Left renal pelvis (tissue), 4 donors: ENCODE results near the gene USP49. TPM values are rescaled to one million over a fixed set of nuclear protein-coding genes. Genes with fewer than 3 reads are reported as not detected.
"Not testable (repeated sequence)": the region's sequence is repeated elsewhere in the genome, so short reads cannot be mapped to it uniquely, and the experiment has no call there.

ENCODE experiments used
- DNase-seq, 4 donors: peaks; one replicate each; pipeline ENCODE4 v3.0.0-alpha.2; 2013; ENCODE audit warnings: low read depth in 4 of 4, low spot score in 3 of 4
- polyA plus RNA-seq, 4 donors: library from polyadenylated mRNA; unstranded; fragments of 120-200 nt; gene quantifications; one replicate each; pipeline ENCODE4 v1.2.1, GENCODE V29; 2013; ENCODE audit not compliant: insufficient read length in 4 of 4

The USP49 gene
- polyA plus RNA-seq, 4 donors = 11.4 to 15.3 (median 11.9) TPM

DNA sequence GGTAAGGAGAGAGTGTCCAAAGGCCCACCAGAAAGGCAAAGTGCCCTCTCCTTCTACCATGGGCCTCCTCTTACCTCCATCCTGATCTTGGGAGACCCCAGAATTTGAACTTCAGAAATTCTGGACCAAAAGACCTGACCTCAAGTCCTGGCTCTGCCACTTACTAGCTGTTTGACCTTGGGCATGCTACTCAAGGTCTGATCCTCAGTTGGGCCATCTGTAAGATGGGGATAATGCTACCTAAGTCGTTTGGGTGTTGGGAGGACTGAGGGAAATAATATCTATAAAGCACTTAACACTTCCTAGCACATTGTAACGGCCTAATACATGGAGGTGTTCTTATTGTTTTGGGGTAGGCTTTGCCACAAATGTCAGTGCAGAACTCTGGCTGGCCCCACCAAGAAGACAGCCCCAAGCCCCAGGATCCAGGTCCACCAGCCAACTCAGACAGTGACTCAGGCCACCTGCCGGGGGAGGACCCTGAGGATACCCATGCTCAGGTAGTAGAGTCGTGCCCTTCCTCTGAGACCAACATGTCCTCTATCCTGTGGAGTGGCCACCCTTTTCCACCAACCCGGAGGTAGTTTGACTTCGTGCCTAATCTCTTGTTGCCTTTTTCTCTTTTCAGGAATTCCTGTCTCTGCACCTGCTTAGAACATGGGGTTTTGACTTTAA, 111.9 kb downstream of the USP49 start:
- DNase-seq = no peak

- no peak for DNase-seq
These were observed 113.8 kb downstream of the USP49 start for GRCh38 chr6:41781366-41781730.

GRCh38 chr6:41780551-41781365, 114.4 kb downstream of the USP49 start, which contains the start of gene PRICKLE4:
Gene PRICKLE4, plus strand, starts transcription at chr6:41780782. Its CDS starts 2,692 bp downstream, at chr6:41783474.
- DNase-seq = no peak

DNA sequence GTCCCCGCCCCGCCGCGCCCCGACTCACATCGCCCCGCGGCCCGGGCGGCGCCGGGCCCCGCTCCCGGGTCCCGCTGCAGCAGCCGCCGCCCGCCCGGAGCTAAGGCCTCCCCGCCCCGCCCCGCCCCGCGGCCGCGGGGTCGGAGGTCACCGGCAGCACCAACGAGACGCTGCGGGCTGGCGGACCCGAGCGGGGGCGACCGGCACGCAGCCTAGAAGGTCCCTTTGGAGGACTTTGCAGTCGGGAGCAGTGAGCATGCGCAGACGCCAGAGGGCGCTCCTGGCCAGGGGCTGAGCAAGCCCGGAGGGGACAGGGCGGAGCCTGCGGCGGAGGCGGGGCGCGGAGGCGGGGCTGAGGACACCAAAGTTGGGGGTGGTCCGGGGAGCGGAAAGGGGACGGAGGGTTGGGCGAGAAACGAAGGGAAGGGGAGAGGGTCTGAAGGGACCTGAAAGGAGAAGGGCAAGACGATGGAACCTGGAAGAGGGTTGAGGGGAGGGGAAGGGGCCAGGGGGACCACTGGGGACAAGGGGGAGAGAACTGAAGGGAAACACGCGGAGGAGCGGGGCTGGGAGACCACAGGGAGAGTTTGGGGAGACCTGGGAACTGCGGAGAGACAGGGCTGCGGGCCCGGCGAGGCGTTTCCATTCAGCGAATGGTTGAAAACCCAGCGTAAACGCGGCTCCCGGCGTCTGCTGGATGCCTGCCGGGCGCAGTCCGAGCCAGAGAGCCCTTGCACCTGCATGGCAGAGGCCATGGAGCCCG, 115.2 kb downstream of the USP49 start, which contains the start of gene FRS3:
TSS of gene FRS3 (minus strand) at position 113 of the 763 bp plus-strand sequence. CDS start 2,913 bp downstream, outside the sequence.
- DNase-seq = peak; percentile 90 to 94 (median 91)

- DNase-seq = no peak
These were observed 115.8 kb downstream of the USP49 start for GRCh38 chr6:41779336-41779735.

- DNase-seq = no peak
These were observed 116.3 kb downstream of the USP49 start for GRCh38 chr6:41778895-41779294.

DNA sequence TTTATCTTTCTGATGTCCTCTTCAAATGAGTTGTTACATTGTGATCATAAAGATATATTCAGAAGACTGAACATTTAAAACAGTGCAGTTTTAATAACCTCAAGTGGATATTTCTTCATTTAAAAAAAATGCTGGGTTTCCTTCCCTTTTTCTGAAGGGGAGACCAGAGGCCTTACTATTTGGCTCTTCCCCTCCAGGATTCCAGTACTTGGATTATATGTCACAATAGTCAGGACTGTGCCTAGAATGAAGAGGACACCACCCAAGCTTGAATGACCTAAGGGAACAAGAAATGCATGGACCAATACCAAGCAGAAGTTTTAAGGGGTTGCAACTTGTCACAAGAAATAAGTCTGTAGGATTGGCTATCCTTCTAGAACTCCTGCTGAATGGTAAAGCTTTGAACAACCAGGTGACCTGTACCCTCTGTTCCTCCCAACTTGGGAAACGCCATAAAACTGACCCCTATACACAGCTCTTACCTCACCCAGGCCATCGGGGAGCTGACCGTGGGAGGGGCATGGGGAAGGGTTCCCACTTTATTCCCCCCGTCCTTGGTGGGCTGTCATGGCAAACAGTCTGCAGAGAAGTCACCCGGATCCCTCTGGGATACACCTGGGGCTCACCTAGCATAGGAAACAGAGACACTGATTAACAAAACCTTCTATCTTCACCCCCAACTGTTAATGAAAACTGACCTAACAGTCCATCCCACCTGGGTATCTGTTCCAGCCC, 117.5 kb downstream of the USP49 start:
- DNase-seq = no peak

DNA sequence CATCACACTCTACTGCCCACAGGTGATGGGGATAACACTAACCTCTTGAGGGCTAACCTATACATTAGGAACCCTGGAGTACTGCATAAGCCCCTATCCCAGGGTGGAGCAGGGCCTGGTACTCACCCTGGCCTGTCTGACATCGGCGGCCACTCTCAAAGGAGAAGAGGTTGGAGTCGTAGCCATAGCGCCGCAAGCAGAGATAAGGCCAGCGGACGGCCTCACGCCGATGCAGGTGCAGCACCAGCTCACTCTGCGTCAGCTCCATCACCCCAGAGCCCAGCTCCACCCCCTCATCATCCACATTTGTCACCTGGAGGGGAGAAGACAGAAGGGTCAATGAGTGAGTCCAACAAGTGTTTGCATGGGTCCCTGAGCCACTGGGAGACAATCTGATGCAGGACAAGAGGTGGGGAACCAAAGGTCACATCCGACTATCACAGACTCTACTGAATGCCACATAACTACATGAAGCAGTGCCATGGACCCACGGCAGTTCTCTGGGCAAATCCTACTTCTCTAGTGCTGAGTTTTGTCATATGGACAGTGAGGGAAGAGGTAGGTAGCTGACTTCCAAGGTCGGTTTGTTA, 119.8 kb downstream of the USP49 start:
- DNase-seq = no peak

DNA sequence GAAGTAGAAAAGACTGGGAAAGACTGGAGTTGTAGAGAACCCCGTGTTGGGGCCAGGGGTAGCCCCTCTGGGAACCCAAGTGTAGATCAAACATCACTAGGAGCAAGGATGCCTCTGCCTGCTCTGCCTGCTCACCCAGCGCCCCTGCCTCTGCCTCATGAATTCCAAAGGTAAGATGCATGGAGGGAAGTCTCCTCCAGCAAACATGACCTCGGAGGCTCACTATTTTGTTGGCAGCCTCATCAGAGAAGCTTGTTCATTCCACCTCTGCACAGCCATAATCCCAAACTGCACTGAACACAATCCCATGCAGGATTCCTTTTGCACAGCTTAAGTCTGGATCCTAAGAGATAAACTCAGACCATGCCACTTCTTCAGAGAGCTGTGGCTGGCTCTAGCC, 120.3 kb downstream of the USP49 start:
- DNase-seq = no peak

- no peak for DNase-seq
These were observed 123.9 kb downstream of the USP49 start for GRCh38 chr6:41771058-41771983.

DNA sequence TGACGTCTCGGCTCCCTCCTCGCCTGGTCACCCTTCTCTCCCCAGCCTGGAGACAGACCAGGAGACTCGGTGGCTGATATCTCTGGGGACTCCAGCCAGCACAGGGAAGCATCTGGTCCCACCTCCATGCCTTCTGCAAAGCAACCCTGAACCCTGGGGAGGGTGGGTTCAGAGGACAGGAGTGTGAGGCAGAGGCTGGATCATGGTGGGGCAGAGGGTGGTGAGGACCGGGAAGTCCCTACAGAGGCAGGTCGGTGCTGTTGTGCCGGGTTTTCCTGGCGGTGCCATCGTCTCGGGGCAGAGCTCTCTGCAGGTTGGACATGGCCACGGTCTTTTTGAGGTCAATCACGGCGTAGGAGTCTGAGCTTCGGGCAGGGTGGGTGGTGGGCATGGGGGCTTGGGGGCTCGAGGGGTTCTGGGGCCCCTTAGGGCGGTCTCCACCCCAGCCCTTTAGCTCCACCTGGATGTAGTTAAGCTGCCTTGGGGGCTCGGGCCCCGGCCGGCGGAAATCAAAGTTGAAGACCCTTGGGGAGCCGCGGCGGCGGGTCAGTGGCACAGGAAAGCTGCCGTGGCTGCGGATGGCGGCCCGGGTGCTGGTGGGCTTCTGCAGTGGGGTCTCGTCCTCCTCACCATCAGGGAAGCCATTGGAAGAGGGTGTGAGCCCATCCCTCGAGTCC, 124.7 kb downstream of the USP49 start:
- no peak for DNase-seq

GRCh38 chr6:41769376-41769775, 125.8 kb downstream of the USP49 start:
- DNase-seq = no peak

DNA sequence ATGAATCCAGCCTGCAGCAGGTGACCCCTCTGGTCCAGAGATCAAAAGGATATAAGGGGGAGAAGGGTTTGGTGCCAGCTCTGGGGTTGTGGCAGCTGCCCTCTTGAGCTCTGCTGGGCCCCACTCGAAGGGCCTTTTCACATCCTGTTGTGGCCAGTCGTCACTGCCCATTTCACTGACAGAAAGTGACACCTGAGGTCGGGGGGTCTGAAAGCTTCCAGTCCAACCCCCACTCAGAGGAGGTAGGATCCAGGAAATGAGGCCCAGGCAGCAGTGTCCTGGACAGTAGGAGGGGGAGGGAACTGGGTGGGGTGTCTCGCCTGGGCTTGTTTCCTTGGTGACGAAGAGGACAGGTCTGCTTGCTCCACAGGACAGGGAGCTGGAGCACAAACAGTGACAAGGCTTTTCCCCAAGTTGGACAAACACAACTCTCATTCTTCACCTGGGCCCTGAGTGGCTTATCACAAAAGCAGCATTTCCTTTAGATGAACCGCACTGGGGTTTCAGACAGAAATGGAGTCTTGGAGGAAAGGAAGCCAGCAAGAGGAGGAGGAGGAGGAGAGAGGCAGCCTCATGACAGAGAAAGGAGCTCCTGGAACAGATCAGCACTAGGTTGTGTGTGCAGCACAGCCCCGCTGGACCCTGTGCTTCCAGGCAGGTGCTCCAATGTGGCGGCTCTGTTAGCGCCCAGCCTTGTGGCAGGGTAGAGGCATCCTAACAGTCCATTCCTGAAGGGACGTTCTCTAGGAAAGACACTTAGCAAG, 126.4 kb downstream of the USP49 start:
- DNase-seq = no peak

GRCh38 chr6:41767112-41767833, 127.9 kb downstream of the USP49 start:
- DNase-seq = no peak

- DNase-seq = not testable (repeated sequence)
These were observed 129.0 kb downstream of the USP49 start for GRCh38 chr6:41766043-41766664.

DNA sequence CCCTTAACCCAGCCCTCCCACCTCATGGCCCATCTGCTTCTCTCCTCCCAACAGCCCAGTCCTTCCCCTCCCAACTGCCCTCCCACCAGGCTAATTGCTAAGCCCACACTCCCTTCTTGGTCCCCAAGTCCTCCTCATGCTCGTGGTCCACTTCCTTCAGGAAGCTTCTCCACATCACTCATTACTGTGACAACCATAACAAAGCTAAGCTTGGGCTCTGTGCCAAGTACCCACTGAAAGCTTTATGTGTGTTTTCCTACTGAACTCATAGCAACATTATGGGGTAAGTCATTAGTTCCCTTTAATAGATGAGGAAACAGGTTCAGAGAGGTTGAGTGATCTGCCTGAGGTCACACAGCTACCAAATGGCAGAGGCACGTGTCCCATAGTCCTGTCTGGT, 131.7 kb downstream of the USP49 start:
- no peak for DNase-seq
